GM12891 (cell line): ENCODE results near the gene NDC1. TPM values are rescaled to one million over a fixed set of nuclear protein-coding genes. Genes with fewer than 3 reads are reported as not detected.
"Not testable (repeated sequence)": the region's sequence is repeated elsewhere in the genome, so short reads cannot be mapped to it uniquely, and the experiment has no call there.

Experiments used
- DNase-seq: peaks from one replicate; pipeline ENCODE4 v3.0.0; 2011; ENCODE audit warnings: low spot score; ENCODE audit not compliant: insufficient read length
- FAIRE-seq: peaks from 2 replicates; lab custom pipeline; 2011; peaks lifted over from hg19 to GRCh38; lab: Jason Lieb, UNC
- PAX5 ChIP-seq: IDR thresholded peaks from 2 replicates; pipeline ENCODE4 v1.6.1; 2011; ENCODE audit warnings: low read length, moderate library complexity, mild to moderate bottlenecking; ENCODE audit not compliant: insufficient read depth, severe bottlenecking
- POLR2A ChIP-seq: IDR thresholded peaks from 2 replicates; pipeline ENCODE4 v1.6.1; 2011; ENCODE audit warnings: low read depth, low read length, control low read depth
- POLR2AphosphoS5 ChIP-seq: IDR thresholded peaks from 2 replicates; pipeline ENCODE4 v1.6.1; 2011; ENCODE audit warnings: low read depth, low read length, control low read depth
- POU2F2 ChIP-seq: IDR thresholded peaks from 2 replicates; pipeline ENCODE4 v1.6.1; 2011; ENCODE audit warnings: low read depth, mild to moderate bottlenecking, control low read depth, low read length, moderate library complexity
- SPI1 ChIP-seq: IDR thresholded peaks from 2 replicates; pipeline ENCODE4 v1.6.1; 2011; ENCODE audit warnings: low read depth, low read length, control low read depth
- TAF1 ChIP-seq: IDR thresholded peaks from 2 replicates; pipeline ENCODE4 v1.6.1; 2011; ENCODE audit warnings: low read depth, low read length, control low read depth
- polyA plus RNA-seq: library from polyadenylated mRNA; unstranded; fragments of >200 nt; gene quantifications from one replicate; pipeline ENCODE4 v1.2.1, GENCODE V29; 2012; ENCODE audit warnings: low read depth, missing spikeins, inconsistent platforms; ENCODE audit not compliant: missing spikeins

Gene NDC1, protein sequence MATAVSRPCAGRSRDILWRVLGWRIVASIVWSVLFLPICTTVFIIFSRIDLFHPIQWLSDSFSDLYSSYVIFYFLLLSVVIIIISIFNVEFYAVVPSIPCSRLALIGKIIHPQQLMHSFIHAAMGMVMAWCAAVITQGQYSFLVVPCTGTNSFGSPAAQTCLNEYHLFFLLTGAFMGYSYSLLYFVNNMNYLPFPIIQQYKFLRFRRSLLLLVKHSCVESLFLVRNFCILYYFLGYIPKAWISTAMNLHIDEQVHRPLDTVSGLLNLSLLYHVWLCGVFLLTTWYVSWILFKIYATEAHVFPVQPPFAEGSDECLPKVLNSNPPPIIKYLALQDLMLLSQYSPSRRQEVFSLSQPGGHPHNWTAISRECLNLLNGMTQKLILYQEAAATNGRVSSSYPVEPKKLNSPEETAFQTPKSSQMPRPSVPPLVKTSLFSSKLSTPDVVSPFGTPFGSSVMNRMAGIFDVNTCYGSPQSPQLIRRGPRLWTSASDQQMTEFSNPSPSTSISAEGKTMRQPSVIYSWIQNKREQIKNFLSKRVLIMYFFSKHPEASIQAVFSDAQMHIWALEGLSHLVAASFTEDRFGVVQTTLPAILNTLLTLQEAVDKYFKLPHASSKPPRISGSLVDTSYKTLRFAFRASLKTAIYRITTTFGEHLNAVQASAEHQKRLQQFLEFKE
- polyA plus RNA-seq: 14.6 TPM

DNA sequence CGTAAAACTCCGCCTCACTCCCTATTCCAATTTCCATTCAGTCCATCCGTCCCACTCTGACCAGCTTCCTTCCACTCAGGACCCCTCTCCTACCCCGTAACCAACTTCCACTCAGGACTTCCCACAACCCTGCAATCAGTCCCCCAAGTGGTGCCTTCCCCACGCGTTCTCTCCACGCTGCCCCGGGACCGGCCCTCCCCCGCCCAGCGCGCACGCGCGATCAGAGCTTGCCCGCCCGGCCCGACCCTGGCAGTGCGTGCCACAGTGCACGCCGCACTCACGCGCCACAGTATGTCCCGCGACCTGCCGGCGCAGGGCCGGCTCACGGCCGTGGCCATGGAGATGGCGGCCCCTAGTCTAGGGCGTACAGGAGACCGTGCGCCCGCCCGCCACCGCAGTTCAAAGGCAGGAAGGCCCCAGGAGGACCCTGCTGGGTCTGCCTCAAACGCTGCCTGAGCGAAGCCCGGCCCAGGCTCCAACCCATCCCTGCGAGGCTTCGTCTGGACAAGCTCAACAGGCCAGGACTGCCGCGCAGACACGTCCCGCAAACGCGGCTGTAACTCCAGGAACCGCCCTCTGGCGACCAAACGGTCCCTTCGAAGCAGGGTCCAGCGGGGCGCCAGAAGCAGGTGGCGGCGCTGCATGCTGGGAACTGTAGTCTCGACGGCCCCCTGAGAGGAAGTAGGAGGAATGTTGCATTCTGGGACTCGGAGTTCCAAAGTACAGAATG is at the start of gene NDC1:
Gene NDC1, minus strand, starts transcription at position 373 of the 730 bp plus-strand sequence. Its CDS starts 35 bp downstream, at position 338.
- DNase-seq (peak; percentile 64), FAIRE-seq (peak; percentile 97)
- TF ChIP-seq POLR2A: peak; percentile 66; the same call in 1 of the 2 replicates
- TF ChIP-seq PAX5: no peak
- no peak for TF ChIP-seq POU2F2
- TF ChIP-seq POLR2AphosphoS5: 0 out of 2 replicates have a peak, but pooled peaks have one; percentile 52
- TF ChIP-seq SPI1: peak; percentile 90
- TF ChIP-seq TAF1: 0 out of 2 replicates have a peak, but pooled peaks have one; percentile 39

DNA sequence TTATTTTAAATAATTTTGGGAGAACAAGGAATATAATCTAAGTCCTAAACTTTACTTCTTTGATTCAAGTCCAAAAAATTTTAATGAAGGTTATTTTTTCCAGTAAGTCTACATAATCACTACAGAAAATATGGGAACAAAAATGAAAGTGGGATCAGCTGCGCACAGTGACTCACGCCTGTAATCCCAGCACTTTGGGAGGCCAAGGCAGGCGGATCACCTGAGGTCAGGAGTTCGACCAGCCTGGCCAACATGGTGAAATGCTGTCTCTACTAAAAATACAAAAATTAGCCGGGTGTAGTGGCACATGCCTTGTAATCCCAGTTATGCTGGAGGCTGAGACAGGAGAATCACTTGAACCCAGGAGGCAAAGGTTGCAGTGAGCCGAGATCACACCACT is 45.5 kb upstream of the NDC1 start:
- FAIRE-seq, DNase-seq: not testable (repeated sequence)

DNA sequence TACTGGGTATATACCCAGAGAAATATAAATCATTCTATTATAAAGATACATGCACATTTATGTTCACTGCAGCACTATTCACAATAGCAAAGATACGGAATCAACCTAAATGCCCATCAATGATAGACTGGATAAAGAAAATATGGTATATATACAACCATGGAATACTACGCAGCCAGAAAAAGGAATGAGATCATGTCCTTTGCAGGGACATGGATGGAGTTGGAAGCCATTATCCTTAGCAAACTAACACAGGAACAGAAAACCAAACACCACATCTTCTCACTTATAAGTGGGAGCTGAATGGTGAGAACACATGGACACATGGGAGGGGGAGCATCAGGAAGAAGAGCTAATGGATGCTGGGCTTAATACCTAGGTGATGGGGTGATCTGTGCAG is 43.8 kb upstream of the NDC1 start:
- FAIRE-seq, DNase-seq: not testable (repeated sequence)

GRCh38 chr1:53878492-53879105 is 40.5 kb upstream of the NDC1 start:
- TF ChIP-seq SPI1 (no peak), POLR2AphosphoS5 (no peak), TAF1 (no peak), PAX5 (no peak), POLR2A (no peak)
- FAIRE-seq (no peak), DNase-seq (no peak)

GRCh38 chr1:53875150-53875549 is 37.1 kb upstream of the NDC1 start:
- FAIRE-seq, DNase-seq: not testable (repeated sequence)

GRCh38 chr1:53871773-53872484 is 33.8 kb upstream of the NDC1 start:
- FAIRE-seq: no peak
- no peak for TF ChIP-seq POLR2AphosphoS5
- DNase-seq: no peak

DNA sequence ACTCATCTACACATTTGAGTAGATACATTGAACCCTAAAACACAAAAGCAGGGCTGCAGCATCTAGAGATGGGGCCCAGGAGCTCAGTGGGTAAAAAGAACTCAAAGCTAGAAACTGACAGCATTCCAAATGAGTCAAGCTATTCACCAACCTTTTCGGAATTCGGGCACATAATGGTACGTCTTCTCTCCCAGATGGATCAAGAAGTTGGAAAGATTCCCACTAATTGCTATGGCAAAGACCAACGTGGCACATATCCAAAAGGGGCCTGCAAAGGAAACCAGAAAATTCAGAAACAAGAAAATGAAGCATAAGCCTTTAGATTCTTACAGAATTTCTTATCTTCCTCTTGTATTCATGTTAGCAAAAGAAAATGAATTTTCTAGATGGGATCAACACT is 33.1 kb upstream of the NDC1 start:
- DNase-seq (no peak), FAIRE-seq (no peak)
- no peak for TF ChIP-seq TAF1
- no peak for TF ChIP-seq SPI1
- no peak for TF ChIP-seq PAX5
- TF ChIP-seq POLR2A: no peak
- no peak for TF ChIP-seq POLR2AphosphoS5
- TF ChIP-seq POU2F2: no peak

DNA sequence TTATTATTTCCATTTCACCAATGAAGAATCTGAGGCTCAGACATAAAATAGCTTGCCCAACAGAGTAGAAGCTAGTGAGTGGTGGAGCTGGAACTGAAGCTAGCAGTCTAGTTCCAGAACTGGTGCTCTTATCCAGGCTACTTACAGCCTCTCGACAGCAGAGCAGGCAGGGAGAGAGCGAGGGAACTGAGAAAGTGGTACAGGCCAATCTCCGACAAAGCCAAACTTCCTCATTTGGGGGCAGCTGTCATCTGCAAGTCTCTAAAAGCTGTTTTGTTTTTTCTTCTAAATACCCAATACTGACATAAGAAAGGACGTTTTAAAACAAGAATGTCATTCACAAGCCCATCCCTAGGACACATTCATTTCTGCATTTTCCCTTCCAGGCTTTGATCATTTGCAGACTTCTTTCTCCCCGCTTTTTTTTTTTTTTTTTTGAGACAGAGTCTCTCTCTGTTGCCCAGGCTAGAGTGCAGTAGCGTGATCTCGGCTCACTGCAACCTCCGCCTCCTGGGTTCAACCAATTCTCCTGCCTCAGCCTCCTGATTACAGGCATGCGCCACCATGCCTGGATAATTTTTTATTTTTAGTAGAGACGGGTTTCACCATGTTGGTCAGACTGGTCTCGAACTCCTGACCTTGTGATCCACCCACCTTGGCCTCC is 31.5 kb upstream of the NDC1 start:
- TF ChIP-seq POLR2A (no peak), PAX5 (no peak), SPI1 (peak; percentile 61), TAF1 (no peak)
- DNase-seq (no peak), FAIRE-seq (no peak)

DNA sequence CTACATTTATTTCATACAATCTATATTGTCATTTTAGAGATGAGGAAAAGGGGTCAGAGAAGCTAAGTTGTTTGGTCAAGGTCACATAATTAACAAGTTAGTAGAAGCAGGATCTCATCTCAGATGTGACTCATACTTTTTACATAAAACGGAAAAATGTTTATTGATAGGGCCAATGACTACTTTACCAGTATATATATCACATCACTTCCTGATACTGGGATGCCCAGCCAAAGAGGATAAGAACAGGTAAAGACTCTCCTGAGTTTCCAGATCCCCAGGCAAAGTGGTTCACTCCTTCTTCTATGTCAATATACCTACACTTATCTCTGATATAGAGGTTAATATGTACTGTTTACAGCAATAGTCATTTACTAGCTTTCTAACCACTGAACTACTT is 30.5 kb upstream of the NDC1 start:
- DNase-seq (no peak), FAIRE-seq (no peak)
- TF ChIP-seq SPI1 (no peak), TAF1 (no peak), POLR2A (no peak), PAX5 (no peak)

DNA sequence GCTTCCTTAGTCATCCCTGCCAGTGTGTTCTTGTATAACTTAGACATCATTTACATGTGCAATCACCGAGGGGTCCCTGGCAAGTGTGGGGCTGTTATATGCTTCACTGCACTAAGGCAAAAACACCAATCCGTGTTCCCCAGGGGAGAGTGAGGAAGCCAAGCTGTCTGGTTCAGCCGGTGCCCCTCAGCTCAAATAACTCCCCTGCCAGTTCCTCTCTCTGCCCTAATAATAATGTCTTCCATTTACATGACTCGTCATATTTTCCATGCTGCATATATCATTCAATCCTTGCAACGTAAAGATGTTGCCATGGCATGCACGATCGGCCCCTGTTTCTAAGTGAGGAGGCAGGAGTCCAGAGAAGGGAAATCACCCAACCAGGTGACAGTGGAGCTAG is 24.4 kb upstream of the NDC1 start:
- peak; percentile 64 for FAIRE-seq

More for the DNA sequence above, 24.4 kb upstream of the NDC1 start:
- no peak for DNase-seq
- TF ChIP-seq SPI1 (0 out of 2 replicates have a peak, but pooled peaks have one; percentile 6), POLR2A (no peak), POLR2AphosphoS5 (no peak), POU2F2 (no peak)
